NCI-H1417 treated with DMSO at 0.1 percent for 48 hours (cell line): ENCODE results near the gene TIAM1.

Source experiments
- DNase-seq: peaks from one replicate; lab custom pipeline; 2025; lab: John Stamatoyannopoulos, UW

The TIAM1 gene

GRCh38 chr21:31329456-31330143 lies 14.5 kb downstream of the TIAM1 start:
- DNase-seq, result no peak

DNA sequence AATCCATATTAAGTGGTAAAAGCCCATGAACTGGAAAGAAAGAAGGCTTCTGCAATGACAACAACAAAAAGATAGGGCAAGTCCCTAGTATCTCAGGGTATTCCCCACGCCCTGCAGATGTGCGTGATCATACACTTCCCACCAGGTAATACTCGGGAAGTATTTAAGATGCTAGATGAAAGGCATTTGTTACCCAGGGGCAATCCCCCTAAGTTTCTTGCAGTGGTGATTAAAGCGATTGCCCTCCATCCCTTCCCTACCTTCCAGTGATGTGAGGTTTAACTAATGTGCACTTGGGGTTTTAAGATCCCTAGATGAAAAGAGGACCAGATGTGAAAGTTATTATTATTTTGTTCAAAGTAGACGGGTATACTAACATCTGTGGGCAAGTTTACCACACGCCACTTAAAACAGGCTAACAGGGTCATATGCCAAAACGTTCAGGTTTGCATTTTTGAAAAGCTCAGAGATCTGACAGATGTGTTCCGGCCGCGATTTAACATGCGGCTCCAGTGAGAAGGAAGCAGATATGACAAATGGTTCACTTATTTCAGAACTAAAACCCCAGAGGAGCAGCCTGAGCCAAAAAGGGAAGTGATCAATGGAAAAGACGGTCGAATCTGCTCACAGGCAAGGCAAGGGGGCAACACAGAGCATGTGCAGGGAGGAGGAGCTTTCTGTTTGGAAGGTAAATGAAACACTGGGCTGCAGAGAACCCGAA lies 17.4 kb downstream of the TIAM1 start:
- no peak for DNase-seq

- no peak for DNase-seq
Measured at GRCh38 chr21:31318971-31319370, 25.1 kb downstream of the TIAM1 start.

GRCh38 chr21:31317688-31318087 lies 26.4 kb downstream of the TIAM1 start:
- no peak for DNase-seq

DNA sequence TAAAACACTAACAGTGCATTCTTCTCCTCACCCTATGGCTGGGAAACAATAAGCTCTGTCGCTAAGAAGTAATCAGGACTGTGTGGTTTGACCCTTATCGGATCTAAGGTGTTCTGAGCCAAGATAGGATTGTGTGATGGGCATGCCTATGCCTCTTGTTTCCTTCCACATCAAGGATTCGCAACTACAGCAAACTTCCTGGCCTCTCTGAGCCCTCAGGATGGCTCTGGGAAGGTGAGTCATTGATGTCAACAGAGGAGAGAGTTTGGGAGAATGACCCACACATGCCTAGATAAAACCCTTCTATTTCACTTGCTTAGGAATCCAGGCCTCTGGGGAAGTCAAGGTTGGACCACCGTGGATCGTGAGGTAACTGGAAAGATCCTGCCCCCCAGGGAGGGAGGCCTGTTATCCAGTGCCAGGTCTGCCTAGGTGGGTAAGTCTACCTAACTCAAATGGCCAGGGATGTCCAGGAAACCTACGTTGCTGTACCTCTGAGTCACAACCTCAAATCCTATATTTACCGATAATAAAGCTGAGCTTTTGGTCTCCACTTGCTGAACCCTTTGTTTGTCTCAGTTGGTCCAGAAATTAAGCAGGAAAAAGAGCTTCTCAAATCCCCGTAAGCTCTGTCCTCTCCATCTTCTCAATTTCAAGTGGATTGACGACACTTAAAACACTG lies 27.4 kb downstream of the TIAM1 start:
- DNase-seq, result no peak

DNA sequence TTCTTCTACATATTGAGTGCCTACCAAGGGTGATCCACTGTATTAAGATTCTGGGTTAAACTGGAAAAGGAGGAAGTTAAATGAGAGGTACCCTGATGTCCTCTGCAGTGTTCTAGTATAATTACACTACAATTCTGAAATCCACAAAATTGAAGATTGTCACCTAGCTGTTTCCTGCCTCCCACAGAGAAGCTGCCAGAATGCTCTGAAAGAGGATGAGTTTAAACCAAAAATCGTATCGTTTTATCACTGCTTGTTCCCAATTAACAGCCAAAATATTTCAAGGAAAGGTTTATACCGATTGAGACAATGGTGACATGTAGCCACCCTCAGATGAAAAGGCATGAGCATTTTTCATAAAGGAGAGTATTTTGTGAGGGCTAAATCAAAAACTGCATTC lies 28.0 kb downstream of the TIAM1 start:
- no peak for DNase-seq

DNA sequence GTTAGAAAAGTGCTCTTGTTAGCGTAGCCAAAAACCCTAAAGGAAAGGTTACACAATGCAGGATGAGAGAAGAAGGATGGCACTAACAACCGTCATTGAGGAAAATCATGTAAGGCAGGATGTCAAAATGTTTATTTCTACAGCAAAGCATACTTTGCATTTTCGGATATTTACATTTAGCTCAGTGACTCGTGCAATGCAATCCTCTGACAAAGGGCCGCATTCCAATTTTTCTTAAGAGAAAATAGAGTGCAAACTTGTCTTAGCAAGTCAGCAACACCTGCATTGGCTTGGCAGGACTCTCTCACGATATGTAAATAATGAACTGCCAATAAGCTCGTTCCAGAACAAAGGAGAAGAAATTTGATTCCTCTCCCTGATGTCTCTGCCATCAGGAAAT lies 33.3 kb downstream of the TIAM1 start:
- no peak for DNase-seq

- no peak for DNase-seq
Measured at GRCh38 chr21:31308584-31308983, 35.5 kb downstream of the TIAM1 start.

DNA sequence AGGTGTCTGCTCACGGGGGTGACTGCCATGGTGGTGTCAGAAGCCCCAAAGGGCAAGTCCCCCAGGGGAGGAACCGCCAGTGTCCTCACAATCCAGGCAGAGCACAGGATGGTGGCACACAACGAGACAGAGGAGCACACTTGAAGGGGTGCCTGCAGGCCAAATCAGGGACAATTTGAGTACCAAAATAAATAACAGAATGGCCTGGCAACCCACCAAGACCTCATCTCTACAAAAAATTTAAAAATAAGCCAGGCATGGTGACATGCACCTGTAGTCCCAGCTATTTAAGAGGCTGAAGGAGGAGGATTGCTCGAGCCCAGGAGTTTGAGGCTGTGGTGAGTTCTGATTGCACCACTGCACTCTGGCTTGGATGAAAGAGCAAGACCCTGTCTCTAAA lies 38.2 kb downstream of the TIAM1 start:
- no peak for DNase-seq

- DNase-seq, result no peak
Measured at GRCh38 chr21:31299291-31300147, 44.5 kb downstream of the TIAM1 start.

- no peak for DNase-seq
Measured at GRCh38 chr21:31298618-31299269, 45.3 kb downstream of the TIAM1 start.

DNA sequence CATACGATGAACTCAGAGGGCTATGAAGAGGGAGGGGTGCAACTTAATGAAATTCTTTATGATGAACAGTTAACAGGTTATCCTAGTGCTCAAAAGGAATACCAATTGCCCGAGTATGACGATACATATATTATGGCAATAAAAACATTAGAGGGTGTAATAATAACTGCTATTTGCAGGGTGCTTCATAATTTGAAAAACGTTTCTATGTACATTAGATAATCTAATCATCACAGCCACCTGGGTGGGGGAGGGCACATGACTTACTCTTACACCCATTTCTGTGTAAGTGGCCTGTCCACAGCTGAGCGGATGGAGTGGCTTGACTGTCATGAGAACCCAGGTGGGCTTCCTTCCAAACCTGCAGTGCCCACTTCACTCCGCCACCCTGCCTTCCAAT lies 46.3 kb downstream of the TIAM1 start:
- no peak for DNase-seq

DNA sequence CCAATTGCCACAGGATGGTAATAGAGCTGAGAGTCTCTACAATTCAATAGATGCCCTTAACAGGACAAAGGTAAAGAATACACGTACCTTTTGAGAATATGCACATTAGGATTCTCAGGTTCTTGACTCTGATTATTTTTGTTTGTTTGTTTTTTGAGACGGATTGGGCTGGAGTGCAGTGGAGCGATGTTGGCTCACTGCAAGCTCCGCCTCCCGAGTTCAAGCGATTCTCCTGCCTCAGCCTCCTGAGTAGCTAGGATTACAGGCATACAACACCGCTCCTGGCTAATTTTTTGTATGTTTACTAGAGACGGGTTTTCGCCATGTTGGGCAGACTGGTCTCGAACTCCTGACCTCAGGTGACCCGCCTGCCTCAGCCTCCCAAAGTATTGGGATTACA lies 48.4 kb downstream of the TIAM1 start:
- no peak for DNase-seq

DNA sequence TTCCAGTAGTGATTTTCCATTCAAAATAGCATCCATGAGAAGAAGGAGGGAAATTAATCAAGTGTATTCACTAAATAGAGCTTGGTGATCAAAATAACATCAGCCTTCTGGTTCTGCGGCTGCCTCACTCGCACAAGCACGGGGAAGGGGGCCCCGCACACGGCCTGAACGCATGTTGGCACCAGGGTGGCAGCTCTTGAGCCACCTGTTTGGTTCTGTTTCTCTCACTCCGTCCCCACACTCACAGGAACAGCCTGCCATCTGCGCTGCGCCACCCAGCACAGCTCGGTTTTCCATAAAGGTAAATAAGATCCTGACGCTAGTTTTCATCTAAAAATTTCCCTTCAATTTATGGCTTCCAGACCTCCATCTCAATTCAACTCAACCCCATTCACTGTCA lies 49.4 kb downstream of the TIAM1 start:
- no peak for DNase-seq

GRCh38 chr21:31293986-31294385 lies 50.1 kb downstream of the TIAM1 start:
- DNase-seq, result no peak

- no peak for DNase-seq
Measured at GRCh38 chr21:31290765-31291164, 53.3 kb downstream of the TIAM1 start.

GRCh38 chr21:31289702-31290101 lies 54.4 kb downstream of the TIAM1 start:
- no peak for DNase-seq

DNA sequence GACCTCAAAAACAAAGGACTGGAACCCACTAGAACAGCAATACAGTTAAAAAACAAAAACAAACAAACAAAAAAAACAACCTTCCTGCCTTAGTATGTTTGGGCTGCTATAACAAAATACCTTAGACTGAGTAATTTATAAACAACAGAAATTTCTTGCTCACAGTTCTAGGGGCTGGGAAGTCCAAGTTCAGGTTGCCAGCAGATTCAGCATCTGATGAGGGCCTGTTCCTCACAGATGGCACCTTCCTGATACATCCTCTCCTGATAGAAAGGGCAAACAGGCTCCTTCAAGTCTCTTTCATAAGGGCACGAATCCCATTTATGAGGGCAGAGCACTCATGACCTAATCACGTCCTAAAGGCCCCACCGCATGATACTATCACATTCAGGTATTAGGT lies 55.9 kb downstream of the TIAM1 start:
- DNase-seq, result no peak

DNA sequence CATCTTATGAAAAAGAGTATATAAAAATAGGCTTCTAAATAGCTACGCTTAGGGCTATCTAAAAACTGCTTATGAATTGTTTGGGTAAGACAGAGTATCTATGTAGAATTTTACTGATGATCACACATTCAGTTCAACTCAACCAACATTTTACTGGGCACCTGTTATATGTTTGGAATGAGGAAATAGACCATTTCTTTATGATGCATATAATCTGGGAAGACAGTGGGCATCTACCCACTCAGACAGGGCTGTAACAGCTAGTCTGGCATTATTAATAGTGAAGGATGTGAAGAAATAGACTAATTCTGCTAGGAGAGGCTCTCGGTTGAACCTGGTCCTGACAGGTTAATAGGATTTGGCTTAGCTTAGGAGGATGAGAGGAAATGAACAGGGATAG lies 56.9 kb downstream of the TIAM1 start:
- no peak for DNase-seq

DNA sequence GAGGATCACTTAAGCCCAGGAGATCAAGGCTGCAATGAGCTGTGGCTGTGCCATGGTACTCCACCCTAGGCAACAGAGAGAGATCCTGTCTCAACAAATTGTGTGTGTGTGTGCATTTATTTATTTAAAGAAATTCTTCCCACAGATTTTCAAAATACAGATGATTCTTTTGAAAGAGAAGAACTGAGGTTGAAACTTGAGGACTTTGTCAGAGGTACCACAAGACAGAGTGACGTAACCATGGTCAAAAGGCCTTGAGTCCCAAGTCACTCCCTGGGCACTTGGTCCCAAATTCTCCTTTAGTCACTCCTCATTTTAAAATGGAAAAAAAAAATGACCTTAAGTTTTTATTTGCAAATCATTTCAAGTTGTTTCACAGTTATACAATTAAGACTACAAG lies 57.4 kb downstream of the TIAM1 start:
- DNase-seq, result no peak

- DNase-seq, result no peak
Measured at GRCh38 chr21:31284797-31285397, 59.2 kb downstream of the TIAM1 start.
